ENCODE results near the gene IQCE.

IQCE gene

DNA sequence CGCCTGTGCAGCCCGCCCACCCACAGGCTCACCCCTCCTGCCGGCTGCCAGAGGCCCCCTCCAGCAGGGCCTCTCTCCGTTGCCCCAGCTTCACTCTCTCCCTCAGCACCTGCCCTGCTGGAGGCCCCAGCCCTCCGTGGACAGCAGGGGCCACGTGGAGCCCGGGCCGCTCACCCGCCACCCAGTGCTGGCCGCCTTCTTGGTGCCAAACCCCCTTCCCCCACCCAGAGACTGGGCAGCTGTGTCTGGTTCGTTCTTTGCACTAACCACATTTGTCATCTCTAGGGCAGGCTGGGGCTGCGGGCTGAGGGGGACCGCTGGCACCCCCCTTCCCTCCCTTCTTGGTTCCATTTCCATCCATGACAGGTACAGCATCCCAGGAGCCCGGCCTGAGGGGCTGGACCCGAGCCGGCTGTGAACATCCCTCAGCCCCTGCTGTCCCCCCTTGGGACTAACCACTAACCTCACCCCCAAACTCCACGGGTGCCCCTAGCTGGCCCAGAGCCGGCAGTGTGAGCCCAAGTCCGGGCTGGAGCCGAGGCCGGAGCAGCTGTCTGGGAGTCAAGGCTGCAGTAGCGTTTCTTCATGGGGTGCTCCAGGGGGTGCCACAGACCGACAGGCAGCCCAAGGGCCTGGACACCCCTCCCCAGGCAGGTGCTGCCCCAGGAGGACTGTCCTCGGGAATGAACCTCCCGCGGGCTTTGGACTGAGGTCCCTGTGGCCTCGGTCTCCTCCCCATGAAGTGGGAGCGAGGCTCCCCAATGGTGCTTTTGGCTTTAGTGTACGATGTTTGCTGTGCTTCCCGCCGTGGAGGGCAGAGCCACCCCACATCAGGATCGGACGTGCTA, 103.7 kb downstream of the IQCE start:
- Histone ChIP-seq H3K36me3 (peaks cover 41% of the 10 kb centered on the region), H3K9me3 (ENCODE audit: severe bottlenecking) (no peaks in the 10 kb centered on the region)

DNA sequence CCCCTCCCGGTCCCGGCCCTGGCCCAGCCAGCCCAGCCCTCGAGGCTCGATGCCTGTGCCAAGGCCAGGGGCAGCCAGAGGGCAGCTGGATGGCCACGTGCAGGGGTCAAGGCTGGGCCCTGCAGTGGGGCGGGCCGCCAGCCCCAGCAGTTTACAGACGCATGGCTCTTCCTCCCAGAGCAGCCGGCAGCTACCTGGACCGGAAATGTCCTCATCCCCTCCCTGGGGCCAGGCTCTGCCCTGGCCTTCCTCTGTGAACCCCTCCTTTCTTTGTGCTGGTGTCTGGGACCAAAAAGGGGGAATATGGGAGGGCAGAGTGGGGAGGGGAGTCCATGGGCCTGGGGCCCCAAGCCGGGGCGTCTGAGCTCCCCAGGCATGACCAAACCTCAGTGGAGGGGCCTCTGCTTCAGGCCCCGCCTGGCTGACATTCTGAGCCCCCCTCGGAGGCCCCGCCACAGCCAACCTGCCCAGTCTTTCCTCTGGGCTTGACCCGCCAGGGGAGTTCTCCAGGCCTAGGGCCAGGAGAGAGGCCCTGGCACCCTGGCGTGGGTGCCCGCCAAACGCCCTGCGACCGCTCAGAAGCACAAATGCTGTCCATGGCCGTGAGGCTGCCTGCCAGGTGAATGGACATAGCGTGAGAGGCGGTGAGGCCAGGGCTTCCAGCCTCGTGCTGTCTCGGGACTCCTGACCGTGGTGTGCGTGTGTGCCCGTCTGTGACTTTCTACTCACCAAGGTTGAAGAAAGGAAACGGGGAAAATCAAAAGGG, 104.5 kb downstream of the IQCE start:
- DNase-seq = no peak
- Histone ChIP-seq H3K27ac (no peak overlapping the region), H3K9me3 (ENCODE audit: severe bottlenecking) (no peaks in the 10 kb centered on the region), H3K27me3 (ENCODE audit: insufficient read depth, low read depth, severe bottlenecking) (no peaks in the 10 kb centered on the region), H3K4me3 (ENCODE audit: low read depth, low read length) (no peak overlapping the region), H3K36me3 (peaks cover 36% of the 10 kb centered on the region)
- TF ChIP-seq CTCF (IDR thresholded peaks at IDR 0.05; ENCODE audit: low read depth, low read length) = no peak

More for the DNA sequence above, 103.7 kb downstream of the IQCE start:
- DNase-seq = no peak
- Histone ChIP-seq H3K27ac (no peak overlapping the region), H3K4me3 (ENCODE audit: low read depth, low read length) (no peak overlapping the region), H3K27me3 (ENCODE audit: insufficient read depth, low read depth, severe bottlenecking) (no peaks in the 10 kb centered on the region)
- TF ChIP-seq CTCF (IDR thresholded peaks at IDR 0.05; ENCODE audit: low read depth, low read length) = no peak

- DNase-seq = no peak
- TF ChIP-seq CTCF (IDR thresholded peaks at IDR 0.05; ENCODE audit: low read depth, low read length) = no peak
- Histone ChIP-seq H3K27ac (no peak overlapping the region), H3K9me3 (ENCODE audit: severe bottlenecking) (no peaks in the 10 kb centered on the region), H3K4me3 (ENCODE audit: low read depth, low read length) (no peak overlapping the region), H3K36me3 (peaks cover 30% of the 10 kb centered on the region), H3K27me3 (ENCODE audit: insufficient read depth, low read depth, severe bottlenecking) (no peaks in the 10 kb centered on the region)
Measured at GRCh38 chr7:2663960-2664359, 105.2 kb downstream of the IQCE start.
